GM12873 (cell line): ENCODE results near the gene EPS8.

Source experiments
- TF ChIP-seq, protein P1 (sequence below): IDR thresholded peaks from 2 replicates; pipeline ENCODE4 v1.5.1; 2012; ENCODE audit warnings: low read depth, mild to moderate bottlenecking, moderate library complexity, low read length, control low read depth; ENCODE audit not compliant: insufficient read depth; ENCODE audit errors: missing control alignments

EPS8 gene

DNA sequence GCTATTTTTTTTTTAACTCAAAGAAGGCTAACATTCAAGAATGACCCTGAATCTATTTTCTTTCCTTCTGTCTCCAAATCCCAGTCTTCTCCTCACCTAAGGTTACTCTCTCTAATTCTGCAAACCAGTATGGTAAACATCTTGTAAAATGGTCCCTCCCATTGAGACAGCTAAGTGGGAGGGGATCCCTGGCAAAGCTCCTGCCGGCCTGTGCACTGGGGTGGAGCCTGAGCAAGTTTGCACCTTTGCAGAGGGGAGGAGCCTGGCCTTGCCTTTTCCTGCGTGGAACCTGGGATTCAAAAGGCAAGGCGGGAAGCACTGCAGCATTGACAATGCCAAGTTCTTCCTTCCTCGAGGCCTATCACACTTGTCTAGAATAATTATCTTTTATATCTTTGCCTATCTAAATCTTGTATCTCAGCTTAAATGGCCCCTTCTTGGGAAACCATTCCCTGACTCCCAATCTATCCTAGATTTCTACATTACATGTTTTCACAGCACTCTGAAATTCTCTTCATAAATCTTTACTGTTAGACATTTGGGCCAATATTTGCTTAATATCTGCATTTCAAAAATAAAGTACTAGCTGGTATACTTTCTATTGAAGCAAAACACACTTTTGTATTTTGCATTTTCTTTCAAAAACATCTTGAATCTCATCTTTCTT, 83.0 kb downstream of the EPS8 start:
- TF ChIP-seq, protein P1, sequence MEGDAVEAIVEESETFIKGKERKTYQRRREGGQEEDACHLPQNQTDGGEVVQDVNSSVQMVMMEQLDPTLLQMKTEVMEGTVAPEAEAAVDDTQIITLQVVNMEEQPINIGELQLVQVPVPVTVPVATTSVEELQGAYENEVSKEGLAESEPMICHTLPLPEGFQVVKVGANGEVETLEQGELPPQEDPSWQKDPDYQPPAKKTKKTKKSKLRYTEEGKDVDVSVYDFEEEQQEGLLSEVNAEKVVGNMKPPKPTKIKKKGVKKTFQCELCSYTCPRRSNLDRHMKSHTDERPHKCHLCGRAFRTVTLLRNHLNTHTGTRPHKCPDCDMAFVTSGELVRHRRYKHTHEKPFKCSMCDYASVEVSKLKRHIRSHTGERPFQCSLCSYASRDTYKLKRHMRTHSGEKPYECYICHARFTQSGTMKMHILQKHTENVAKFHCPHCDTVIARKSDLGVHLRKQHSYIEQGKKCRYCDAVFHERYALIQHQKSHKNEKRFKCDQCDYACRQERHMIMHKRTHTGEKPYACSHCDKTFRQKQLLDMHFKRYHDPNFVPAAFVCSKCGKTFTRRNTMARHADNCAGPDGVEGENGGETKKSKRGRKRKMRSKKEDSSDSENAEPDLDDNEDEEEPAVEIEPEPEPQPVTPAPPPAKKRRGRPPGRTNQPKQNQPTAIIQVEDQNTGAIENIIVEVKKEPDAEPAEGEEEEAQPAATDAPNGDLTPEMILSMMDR = no peak

DNA sequence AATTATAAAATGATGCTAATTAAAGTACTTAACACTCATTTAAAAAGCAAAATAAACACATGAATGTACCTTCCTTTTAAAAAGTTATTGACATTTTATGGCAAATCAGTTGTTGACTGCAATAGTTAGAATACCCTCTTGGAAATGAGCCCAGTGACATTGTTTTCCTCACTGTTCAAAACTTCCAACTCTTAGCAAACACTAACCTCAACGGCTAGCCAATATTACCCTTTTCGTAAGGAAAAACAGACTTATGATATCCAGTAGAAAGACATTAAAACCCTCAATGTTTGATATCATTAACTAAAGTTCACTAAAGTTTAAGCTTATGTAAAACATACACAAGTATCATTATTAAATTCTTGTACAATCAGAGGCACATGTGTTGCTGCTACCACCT, 83.6 kb downstream of the EPS8 start:
- TF ChIP-seq, protein P1 = no peak

DNA sequence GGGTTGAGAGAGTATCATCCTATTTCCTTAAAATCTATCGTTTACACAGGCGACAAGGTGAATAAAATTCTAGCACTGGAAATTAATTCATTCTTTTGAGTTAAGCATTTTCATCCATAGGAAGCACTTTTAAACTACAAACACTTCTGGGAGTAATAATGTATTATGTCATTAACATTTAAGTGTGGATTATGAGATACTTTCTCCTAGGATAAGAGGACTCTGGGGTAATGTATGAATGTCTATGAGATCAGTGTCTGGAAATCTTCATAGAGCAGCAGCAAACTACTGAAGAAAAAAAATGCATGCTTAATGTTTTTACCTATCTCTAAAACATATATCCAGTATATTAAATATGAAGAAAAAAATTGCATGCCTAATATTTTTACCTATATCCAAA, 86.9 kb downstream of the EPS8 start:
- TF ChIP-seq, protein P1 = no peak

DNA sequence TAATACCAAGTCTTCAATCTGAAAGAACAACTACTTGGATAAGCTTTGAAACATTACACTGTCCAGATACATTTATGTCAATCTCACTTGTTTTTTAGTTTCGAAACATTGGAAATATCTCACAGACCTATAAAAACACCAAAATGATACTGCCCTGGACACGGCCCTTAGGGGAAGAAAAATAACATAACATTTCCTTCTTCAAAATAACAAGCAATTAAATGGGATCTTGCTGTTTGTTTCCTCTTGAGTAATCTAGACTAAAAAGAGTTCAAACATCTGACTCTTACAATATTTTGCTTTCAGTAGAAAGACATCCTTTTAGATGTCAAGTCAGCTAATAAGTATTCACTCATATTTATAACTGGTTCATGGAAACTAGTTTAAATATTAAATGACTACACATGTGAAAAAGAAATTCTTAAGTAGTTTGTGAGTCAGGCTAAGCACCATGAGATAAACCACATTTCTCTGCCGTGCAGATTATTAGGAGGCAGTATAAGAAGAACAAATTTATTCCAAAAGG, 87.5 kb downstream of the EPS8 start:
- TF ChIP-seq, protein P1 = no peak

DNA sequence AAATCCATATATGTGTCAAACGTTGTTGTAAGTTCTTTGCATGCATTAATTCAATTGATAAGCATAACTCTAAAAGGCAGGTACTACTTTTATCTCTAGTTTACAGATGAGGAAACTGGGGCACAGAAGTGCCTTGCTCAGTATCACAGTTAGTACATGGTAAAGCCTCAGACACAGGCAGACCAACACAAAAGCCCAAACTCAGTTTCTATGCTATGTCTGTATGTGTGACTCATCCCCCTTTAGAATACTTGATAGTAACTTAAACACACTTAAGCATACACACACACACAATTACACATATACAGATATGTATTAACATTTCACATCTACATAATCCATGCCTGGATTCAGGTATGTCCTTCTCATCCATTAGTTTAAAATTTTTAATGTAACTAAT, 88.0 kb downstream of the EPS8 start:
- TF ChIP-seq, protein P1 = no peak

DNA sequence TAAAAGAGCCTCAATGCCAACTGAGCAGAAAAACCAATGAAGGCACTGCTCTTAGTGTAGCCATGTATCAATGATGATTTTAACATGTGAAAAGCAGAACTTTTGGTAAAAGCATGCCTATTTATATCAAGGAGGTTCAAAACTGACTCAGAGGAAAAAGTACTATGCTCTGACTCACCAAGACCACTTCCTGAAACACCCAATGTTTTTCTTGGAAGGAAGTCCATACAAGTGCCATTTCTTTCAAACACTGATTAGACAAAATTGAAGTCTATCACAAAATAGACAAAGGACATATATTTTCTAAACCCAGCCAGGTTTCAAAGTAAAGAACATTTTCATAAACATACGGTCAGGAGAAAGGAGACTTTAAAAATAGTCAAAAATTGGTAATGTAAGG, 88.6 kb downstream of the EPS8 start:
- TF ChIP-seq, protein P1 = no peak

DNA sequence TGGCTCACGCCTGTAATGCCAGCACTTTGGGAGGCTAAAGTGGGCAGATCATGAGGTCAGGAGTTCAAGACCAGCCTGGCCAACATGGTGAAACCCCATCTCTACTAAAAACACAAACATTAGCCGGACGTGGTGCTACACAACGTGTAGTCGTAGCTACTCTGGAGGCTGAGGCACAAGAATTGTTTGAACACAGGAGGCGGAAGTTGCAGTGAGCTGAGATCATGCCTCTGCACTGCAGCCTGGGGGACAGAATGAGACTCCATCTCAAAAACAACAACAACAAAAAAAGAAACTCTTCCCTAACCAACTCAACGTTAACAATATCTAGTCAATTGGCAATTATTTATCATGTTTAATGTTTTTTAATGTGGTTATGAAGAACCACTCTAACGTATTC, 89.3 kb downstream of the EPS8 start:
- TF ChIP-seq, protein P1 = no peak
